Nephron progenitor cell (in vitro differentiated cells): ENCODE measurements around the gene PGRMC1.

Experiments used
- DNase-seq: peaks from one replicate; pipeline ENCODE4 v3.0.0; 2021
- H3K27ac Mint-ChIP-seq: 2 replicates; pipeline ENCODE4 v1.8.0; 2021; ENCODE audit warnings: mild to moderate bottlenecking, moderate library complexity, mixed read lengths
- H3K27me3 Mint-ChIP-seq: 2 replicates; pipeline ENCODE4 v1.8.0; 2021; ENCODE audit warnings: mild to moderate bottlenecking, low read depth, mixed read lengths; ENCODE audit not compliant: poor library complexity
- H3K36me3 Mint-ChIP-seq: 2 replicates; pipeline ENCODE4 v1.8.0; 2021; ENCODE audit warnings: low read depth, mixed read lengths
- H3K4me1 Mint-ChIP-seq: 2 replicates; pipeline ENCODE4 v1.8.0; 2021; ENCODE audit warnings: mixed read lengths
- H3K4me3 Mint-ChIP-seq: 2 replicates; pipeline ENCODE4 v1.8.0; 2021; ENCODE audit warnings: mild to moderate bottlenecking, moderate library complexity, mixed read lengths
- H3K9me3 Mint-ChIP-seq: 2 replicates; pipeline ENCODE4 v1.8.0; 2021; ENCODE audit warnings: mild to moderate bottlenecking, moderate library complexity, mixed read lengths
- CTCF ChIP-seq: fragments of 200-600 bp; sonication (generic); IDR thresholded peaks from 2 replicates; pipeline ENCODE4 v1.5.0; 2021; ENCODE audit warnings: antibody characterized with exemption

The PGRMC1 gene

GRCh38 chrX:119211649-119212014 lies 24.5 kb upstream of the PGRMC1 start:
- DNase-seq = no peak
- H3K27me3 Mint-ChIP-seq = no peaks in the 10 kb centered on the region
- H3K27ac Mint-ChIP-seq = no peak overlapping the region
- TF ChIP-seq CTCF = no peak
- H3K4me1 Mint-ChIP-seq = peaks cover 8% of the 10 kb centered on the region
- H3K36me3 Mint-ChIP-seq = peaks cover 6% of the 10 kb centered on the region
- peaks cover 56% of the 10 kb centered on the region for H3K9me3 Mint-ChIP-seq
- H3K4me3 Mint-ChIP-seq = no peak overlapping the region

- peaks cover 2% of the 10 kb centered on the region for H3K4me1 Mint-ChIP-seq
- no peak overlapping the region for H3K27ac Mint-ChIP-seq
- H3K9me3 Mint-ChIP-seq = peaks cover 46% of the 10 kb centered on the region
- H3K36me3 Mint-ChIP-seq = no peaks in the 10 kb centered on the region
- H3K4me3 Mint-ChIP-seq = no peak overlapping the region
- TF ChIP-seq CTCF = peak; percentile 39
- DNase-seq = no peak
- peaks cover 4% of the 10 kb centered on the region for H3K27me3 Mint-ChIP-seq
These were observed 17.9 kb upstream of the PGRMC1 start for GRCh38 chrX:119218198-119218597.

GRCh38 chrX:119222932-119223331 lies 13.2 kb upstream of the PGRMC1 start:
- Mint-ChIP-seq H3K36me3 (no peaks in the 10 kb centered on the region), H3K4me3 (no peak overlapping the region), H3K4me1 (no peaks in the 10 kb centered on the region), H3K27ac (no peak overlapping the region), H3K27me3 (peaks cover 11% of the 10 kb centered on the region), H3K9me3 (peaks cover 56% of the 10 kb centered on the region)
- no peak for TF ChIP-seq CTCF
- DNase-seq = no peak

GRCh38 chrX:119223783-119224182 lies 12.3 kb upstream of the PGRMC1 start:
- H3K27ac Mint-ChIP-seq = no peak overlapping the region
- no peak for TF ChIP-seq CTCF

GRCh38 chrX:119226446-119226845 lies 9.6 kb upstream of the PGRMC1 start:
- Mint-ChIP-seq H3K9me3 (peaks cover 46% of the 10 kb centered on the region), H3K27ac (no peak overlapping the region), H3K4me3 (no peak overlapping the region), H3K36me3 (no peaks in the 10 kb centered on the region), H3K4me1 (no peaks in the 10 kb centered on the region), H3K27me3 (peaks cover 7% of the 10 kb centered on the region)
- no peak for TF ChIP-seq CTCF
- DNase-seq = no peak

More at GRCh38 chrX:119223783-119224182, 12.3 kb upstream of the PGRMC1 start:
- no peak overlapping the region for H3K4me3 Mint-ChIP-seq
- H3K4me1 Mint-ChIP-seq = no peaks in the 10 kb centered on the region
- peaks cover 57% of the 10 kb centered on the region for H3K9me3 Mint-ChIP-seq
- no peaks in the 10 kb centered on the region for H3K36me3 Mint-ChIP-seq
- no peak for DNase-seq
- peaks cover 11% of the 10 kb centered on the region for H3K27me3 Mint-ChIP-seq

- Mint-ChIP-seq H3K36me3 (no peaks in the 10 kb centered on the region), H3K27me3 (peaks cover 6% of the 10 kb centered on the region), H3K27ac (peak overlapping the region; percentile 18), H3K9me3 (peaks cover 37% of the 10 kb centered on the region), H3K4me1 (no peaks in the 10 kb centered on the region), H3K4me3 (no peak overlapping the region)
- no peak for TF ChIP-seq CTCF
- no peak for DNase-seq
These were observed 7.4 kb upstream of the PGRMC1 start for GRCh38 chrX:119228512-119229252.
